Hematopoietic multipotent progenitor cell treated with erythropoietin and hydrocortisone succinate and interleukin-3 and kit ligand, for 17 days (in vitro differentiated cells): ENCODE measurements around the gene AFAP1L1.
"Not testable (repeated sequence)": the region's sequence is repeated elsewhere in the genome, so short reads cannot be mapped to it uniquely, and the experiment has no call there.

ENCODE experiments used
- DNase-seq: peaks from one replicate; pipeline ENCODE4 v3.0.0-alpha.2; 2015; ENCODE audit warnings: low spot score

The AFAP1L1 gene

GRCh38 chr5:149261246-149261645 lies 10.4 kb upstream of the AFAP1L1 start:
- no peak for DNase-seq

- DNase-seq: no peak
These were observed 9.3 kb upstream of the AFAP1L1 start for GRCh38 chr5:149262315-149262714.

GRCh38 chr5:149264439-149265067 lies 7.1 kb upstream of the AFAP1L1 start:
- no peak for DNase-seq

- no peak for DNase-seq
These were observed 6.6 kb upstream of the AFAP1L1 start for GRCh38 chr5:149265068-149265465.

GRCh38 chr5:149265597-149265996 lies 6.1 kb upstream of the AFAP1L1 start:
- no peak for DNase-seq

- no peak for DNase-seq
These were observed 4.3 kb upstream of the AFAP1L1 start for GRCh38 chr5:149267241-149267973.

GRCh38 chr5:149268928-149269557 lies 2.6 kb upstream of the AFAP1L1 start:
- peak; percentile 61 for DNase-seq

GRCh38 chr5:149271195-149271715 lies 404 bp upstream of the AFAP1L1 start:
- no peak for DNase-seq

GRCh38 chr5:149272781-149273180 lies 1.1 kb downstream of the AFAP1L1 start:
- DNase-seq: not testable (repeated sequence)

- DNase-seq: no peak
These were observed 1.6 kb downstream of the AFAP1L1 start for GRCh38 chr5:149273237-149273636.

GRCh38 chr5:149273950-149274349 lies 2.3 kb downstream of the AFAP1L1 start:
- no peak for DNase-seq

GRCh38 chr5:149274939-149275338 lies 3.3 kb downstream of the AFAP1L1 start:
- no peak for DNase-seq

- no peak for DNase-seq
These were observed 6.1 kb downstream of the AFAP1L1 start for GRCh38 chr5:149277801-149278200.

GRCh38 chr5:149278451-149279210 lies 7.0 kb downstream of the AFAP1L1 start:
- DNase-seq: no peak

GRCh38 chr5:149279661-149280060 lies 8.0 kb downstream of the AFAP1L1 start:
- DNase-seq: no peak

GRCh38 chr5:149280124-149280523 lies 8.5 kb downstream of the AFAP1L1 start:
- DNase-seq: no peak

- no peak for DNase-seq
These were observed 9.1 kb downstream of the AFAP1L1 start for GRCh38 chr5:149280802-149281201.

GRCh38 chr5:149282027-149282965 lies 10.6 kb downstream of the AFAP1L1 start:
- DNase-seq: no peak

- DNase-seq: no peak
These were observed 11.3 kb downstream of the AFAP1L1 start for GRCh38 chr5:149282966-149283332.

- DNase-seq: no peak
These were observed 12.2 kb downstream of the AFAP1L1 start for GRCh38 chr5:149283626-149284480.
